ENCODE measurements around the gene AGRP.

Gene AGRP

DNA sequence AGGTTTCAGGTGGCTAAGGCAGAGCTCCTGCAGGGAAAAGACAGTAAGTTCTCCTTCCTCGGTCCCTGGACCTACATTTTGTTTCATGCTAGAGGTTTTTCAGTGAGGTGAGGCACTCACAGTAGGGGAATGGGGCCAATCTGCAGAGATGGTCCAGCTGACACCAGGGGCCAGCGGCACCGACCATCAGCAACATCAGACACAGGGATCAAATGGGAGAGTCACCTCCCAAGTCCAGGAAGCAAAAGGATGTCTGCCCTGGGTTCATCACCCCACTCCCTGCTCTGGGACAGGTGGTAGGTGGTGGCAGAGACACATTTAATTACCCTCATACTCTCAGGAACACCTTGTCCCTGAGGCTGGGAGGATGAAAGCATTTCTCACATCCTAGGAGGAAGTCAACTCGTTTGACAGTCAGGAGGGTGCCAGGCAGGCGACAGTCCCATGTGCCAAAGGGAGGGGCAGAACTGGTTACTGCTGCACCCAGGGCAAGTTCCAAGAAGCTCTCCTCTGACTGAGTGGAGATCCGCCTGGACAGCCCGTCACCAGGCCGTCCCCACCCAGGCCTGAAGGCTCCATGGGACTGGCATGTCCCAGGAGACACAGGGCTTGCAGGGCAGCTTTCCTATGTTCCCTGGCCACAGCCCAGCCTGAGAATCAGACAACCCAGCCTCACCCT, 21.6 kb downstream of the AGRP start:
- H3K4me1 ChIP-seq (ENCODE audit: control insufficient read depth, insufficient read depth, low read length): no peaks in the 10 kb centered on the region
- H3K27ac ChIP-seq (ENCODE audit: extremely low read depth, low read depth, low read length): no peak overlapping the region
- peaks cover 0 to 25% of the 10 kb centered on the region in 2 experiments; a peak in 1 of 3 replicates for H3K36me3 ChIP-seq (ENCODE audit: control insufficient read depth in 2 of 2, insufficient read depth in 1 of 2, low read length in 2 of 2)
- TF ChIP-seq, protein P1, sequence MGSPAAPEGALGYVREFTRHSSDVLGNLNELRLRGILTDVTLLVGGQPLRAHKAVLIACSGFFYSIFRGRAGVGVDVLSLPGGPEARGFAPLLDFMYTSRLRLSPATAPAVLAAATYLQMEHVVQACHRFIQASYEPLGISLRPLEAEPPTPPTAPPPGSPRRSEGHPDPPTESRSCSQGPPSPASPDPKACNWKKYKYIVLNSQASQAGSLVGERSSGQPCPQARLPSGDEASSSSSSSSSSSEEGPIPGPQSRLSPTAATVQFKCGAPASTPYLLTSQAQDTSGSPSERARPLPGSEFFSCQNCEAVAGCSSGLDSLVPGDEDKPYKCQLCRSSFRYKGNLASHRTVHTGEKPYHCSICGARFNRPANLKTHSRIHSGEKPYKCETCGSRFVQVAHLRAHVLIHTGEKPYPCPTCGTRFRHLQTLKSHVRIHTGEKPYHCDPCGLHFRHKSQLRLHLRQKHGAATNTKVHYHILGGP (tag by site-specific recombination; IDR thresholded peaks at IDR 0.05): no peak
- peak; percentile 90 for TF ChIP-seq KLF1 (tag by site-specific recombination; IDR thresholded peaks at IDR 0.05)
- no peak for TF ChIP-seq ZNF660 (tag by site-specific recombination; IDR thresholded peaks at IDR 0.05)
- TF ChIP-seq, protein P2, sequence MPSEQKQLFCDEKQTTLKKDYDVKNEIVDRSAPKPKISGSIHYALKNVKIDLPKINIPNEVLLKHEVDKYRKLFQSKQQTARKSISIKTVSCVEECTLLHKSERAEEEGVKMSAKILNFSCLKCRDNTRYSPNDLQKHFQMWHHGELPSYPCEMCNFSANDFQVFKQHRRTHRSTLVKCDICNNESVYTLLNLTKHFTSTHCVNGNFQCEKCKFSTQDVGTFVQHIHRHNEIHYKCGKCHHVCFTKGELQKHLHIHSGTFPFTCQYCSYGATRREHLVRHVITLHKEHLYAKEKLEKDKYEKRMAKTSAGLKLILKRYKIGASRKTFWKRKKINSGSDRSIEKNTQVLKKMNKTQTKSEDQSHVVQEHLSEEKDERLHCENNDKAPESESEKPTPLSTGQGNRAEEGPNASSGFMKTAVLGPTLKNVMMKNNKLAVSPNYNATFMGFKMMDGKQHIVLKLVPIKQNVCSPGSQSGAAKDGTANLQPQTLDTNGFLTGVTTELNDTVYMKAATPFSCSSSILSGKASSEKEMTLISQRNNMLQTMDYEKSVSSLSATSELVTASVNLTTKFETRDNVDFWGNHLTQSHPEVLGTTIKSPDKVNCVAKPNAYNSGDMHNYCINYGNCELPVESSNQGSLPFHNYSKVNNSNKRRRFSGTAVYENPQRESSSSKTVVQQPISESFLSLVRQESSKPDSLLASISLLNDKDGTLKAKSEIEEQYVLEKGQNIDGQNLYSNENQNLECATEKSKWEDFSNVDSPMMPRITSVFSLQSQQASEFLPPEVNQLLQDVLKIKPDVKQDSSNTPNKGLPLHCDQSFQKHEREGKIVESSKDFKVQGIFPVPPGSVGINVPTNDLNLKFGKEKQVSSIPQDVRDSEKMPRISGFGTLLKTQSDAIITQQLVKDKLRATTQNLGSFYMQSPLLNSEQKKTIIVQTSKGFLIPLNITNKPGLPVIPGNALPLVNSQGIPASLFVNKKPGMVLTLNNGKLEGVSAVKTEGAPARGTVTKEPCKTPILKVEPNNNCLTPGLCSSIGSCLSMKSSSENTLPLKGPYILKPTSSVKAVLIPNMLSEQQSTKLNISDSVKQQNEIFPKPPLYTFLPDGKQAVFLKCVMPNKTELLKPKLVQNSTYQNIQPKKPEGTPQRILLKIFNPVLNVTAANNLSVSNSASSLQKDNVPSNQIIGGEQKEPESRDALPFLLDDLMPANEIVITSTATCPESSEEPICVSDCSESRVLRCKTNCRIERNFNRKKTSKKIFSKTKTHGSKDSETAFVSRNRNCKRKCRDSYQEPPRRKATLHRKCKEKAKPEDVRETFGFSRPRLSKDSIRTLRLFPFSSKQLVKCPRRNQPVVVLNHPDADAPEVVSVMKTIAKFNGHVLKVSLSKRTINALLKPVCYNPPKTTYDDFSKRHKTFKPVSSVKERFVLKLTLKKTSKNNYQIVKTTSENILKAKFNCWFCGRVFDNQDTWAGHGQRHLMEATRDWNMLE (tag by site-specific recombination; conservative IDR thresholded peaks at IDR 0.05; ENCODE audit: low read depth): no peak
- ChIA-PET POLR2A (no interaction called here), CTCF (interaction anchor here (0.6 to 8.4 kb wide), 4 partner anchors 12 to 507 kb away, joined by 3 to 99 read pairs (median 3); no protein-coding TSS in a partner anchor)
- H3K9me3 ChIP-seq (ENCODE audit: control insufficient read depth, insufficient read depth, low read depth, low read length): no peaks in the 10 kb centered on the region
- no peak overlapping the region for H3K4me3 ChIP-seq (ENCODE audit: low read depth, low read length)

DNA sequence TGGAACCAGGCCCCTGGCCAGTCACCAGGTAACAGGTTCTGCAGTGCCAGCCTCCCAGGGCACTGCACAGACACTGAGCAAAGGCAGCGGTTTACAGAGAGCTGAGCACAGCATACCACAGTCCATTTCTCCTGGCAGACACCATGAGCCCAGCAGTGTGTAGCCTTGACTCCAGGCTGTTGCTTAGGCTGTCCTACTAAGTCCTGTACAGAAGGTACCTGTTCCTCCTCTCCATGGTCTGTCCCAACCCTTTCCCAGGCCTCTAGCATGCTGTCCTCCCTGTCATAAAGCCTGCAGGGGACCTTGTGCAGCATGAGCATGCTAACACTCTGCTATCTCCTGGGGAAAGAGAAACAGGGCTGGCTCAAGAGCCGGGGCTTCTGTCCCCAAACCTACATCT, 22.4 kb downstream of the AGRP start:
- Histone ChIP-seq H3K27ac (ENCODE audit: extremely low read depth, low read depth, low read length) (no peak overlapping the region), H3K9me3 (ENCODE audit: control insufficient read depth, insufficient read depth, low read depth, low read length) (no peaks in the 10 kb centered on the region), H3K4me3 (ENCODE audit: low read depth, low read length) (no peak overlapping the region), H3K4me1 (ENCODE audit: control insufficient read depth, insufficient read depth, low read length) (no peaks in the 10 kb centered on the region), H3K36me3 (ENCODE audit: control insufficient read depth in 2 of 2, insufficient read depth in 1 of 2, low read length in 2 of 2) (peaks cover 0 to 25% of the 10 kb centered on the region in 2 experiments; a peak in 1 of 3 replicates)
- POLR2A ChIA-PET: no interaction called here
- TF ChIP-seq ZNF707 (tag by site-specific recombination; IDR thresholded peaks at IDR 0.05): no peak
- TF ChIP-seq SP7 (tag by site-specific recombination; IDR thresholded peaks at IDR 0.05): no peak
- no peak for TF ChIP-seq ZNF155 (tag by site-specific recombination; IDR thresholded peaks at IDR 0.05)
- TF ChIP-seq ZNF114 (tag by site-specific recombination; IDR thresholded peaks at IDR 0.05): no peak
- no peak for TF ChIP-seq ZNF529 (tag by site-specific recombination; IDR thresholded peaks at IDR 0.05; ENCODE audit: insufficient replicate concordance)
- TF ChIP-seq ZBTB48 (tag by site-specific recombination; IDR thresholded peaks at IDR 0.05): no peak
- no peak for TF ChIP-seq ZNF274 (IDR thresholded peaks at IDR 0.05; ENCODE audit: low read length)
- TF ChIP-seq ZNF274 (tag by site-specific recombination; IDR thresholded peaks at IDR 0.05; ENCODE audit: borderline replicate concordance): no peak
- CTCF ChIA-PET: interaction anchor here (1.2 to 8.4 kb wide), 2 partner anchors 15 to 35 kb away, joined by 5 to 99 read pairs; no protein-coding TSS in a partner anchor

DNA sequence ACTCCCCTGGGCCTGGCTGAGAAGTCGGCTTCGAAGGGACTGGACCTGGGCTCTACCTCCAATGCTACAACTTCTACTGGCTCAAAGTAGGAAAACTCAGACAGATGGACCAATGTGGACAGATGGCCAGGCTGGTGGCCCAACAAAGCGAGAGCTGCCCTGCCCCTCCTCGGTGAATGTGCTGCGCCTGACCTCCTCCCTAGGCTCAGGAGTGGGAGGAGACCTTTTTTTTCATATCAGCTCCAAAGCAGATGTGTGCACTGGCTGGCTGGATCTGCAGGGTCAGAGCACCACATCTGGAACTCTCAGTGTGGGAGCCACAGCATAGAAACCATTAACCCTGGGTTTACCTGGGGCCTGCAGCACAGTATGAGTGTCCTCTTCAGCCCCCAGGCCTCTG, 23.2 kb downstream of the AGRP start:
- no peaks in the 10 kb centered on the region for H3K9me3 ChIP-seq (ENCODE audit: control insufficient read depth, insufficient read depth, low read depth, low read length)
- no peaks in the 10 kb centered on the region for H3K4me1 ChIP-seq (ENCODE audit: control insufficient read depth, insufficient read depth, low read length)
- TF ChIP-seq ZNF221 (tag by site-specific recombination; IDR thresholded peaks at IDR 0.05; ENCODE audit: borderline replicate concordance) (no peak), ZNF184 (tag by site-specific recombination; IDR thresholded peaks at IDR 0.05) (no peak), TRIM28 (IDR thresholded peaks at IDR 0.05; ENCODE audit: borderline replicate concordance, low read length) (no peak), ZNF433 (tag by site-specific recombination; IDR thresholded peaks at IDR 0.05; ENCODE audit: low read depth) (no peak), ZNF132 (tag by site-specific recombination; IDR thresholded peaks at IDR 0.05; ENCODE audit: borderline replicate concordance) (no peak)
- TF ChIP-seq, protein P3, sequence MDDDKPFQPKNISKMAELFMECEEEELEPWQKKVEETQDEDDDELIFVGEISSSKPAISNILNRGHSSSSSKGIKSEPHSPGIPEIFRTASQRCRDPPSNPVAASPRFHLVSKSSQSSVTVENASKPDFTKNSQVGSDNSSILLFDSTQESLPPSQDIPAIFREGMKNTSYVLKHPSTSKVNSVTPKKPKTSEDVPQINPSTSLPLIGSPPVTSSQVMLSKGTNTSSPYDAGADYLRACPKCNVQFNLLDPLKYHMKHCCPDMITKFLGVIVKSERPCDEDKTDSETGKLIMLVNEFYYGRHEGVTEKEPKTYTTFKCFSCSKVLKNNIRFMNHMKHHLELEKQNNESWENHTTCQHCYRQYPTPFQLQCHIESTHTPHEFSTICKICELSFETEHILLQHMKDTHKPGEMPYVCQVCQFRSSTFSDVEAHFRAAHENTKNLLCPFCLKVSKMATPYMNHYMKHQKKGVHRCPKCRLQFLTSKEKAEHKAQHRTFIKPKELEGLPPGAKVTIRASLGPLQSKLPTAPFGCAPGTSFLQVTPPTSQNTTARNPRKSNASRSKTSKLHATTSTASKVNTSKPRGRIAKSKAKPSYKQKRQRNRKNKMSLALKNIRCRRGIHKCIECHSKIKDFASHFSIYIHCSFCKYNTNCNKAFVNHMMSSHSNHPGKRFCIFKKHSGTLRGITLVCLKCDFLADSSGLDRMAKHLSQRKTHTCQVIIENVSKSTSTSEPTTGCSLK (tag by site-specific recombination; IDR thresholded peaks at IDR 0.05): no peak
- H3K4me3 ChIP-seq (ENCODE audit: low read depth, low read length): no peak overlapping the region
- H3K36me3 ChIP-seq (ENCODE audit: control insufficient read depth in 2 of 2, insufficient read depth in 1 of 2, low read length in 2 of 2): peaks cover 0 to 25% of the 10 kb centered on the region in 2 experiments; a peak in 1 of 3 replicates
- CTCF ChIA-PET: interaction anchor here (0.6 to 1.2 kb wide), 3 partner anchors 15 to 133 kb away, joined by 3 to 5 read pairs (median 3); partner anchors contain the start of genes KCTD19 and LRRC36
- POLR2A ChIA-PET: no interaction called here
- no peak overlapping the region for H3K27ac ChIP-seq (ENCODE audit: extremely low read depth, low read depth, low read length)

Data from HEK293 (cell line).